KOPT-K1 (cell line): ENCODE data around the gene APBB2.

Source experiments
- H3K27ac ChIP-seq: fragments of 200-600 bp; sonication (generic); 2 replicates; pipeline ENCODE4 v1.5.1; 2016; ENCODE audit warnings: antibody characterized with exemption, mild to moderate bottlenecking, low read depth, low read length; ENCODE audit not compliant: poor library complexity, severe bottlenecking
- H3K36me3 ChIP-seq: fragments of 200-600 bp; sonication (generic); 2 replicates; pipeline ENCODE4 v1.5.1; 2017; ENCODE audit warnings: antibody characterized with exemption, mild to moderate bottlenecking, low read length, moderate library complexity; ENCODE audit not compliant: insufficient read depth
- H3K9me3 ChIP-seq: fragments of 200-600 bp; sonication (generic); 2 replicates; pipeline ENCODE4 v1.5.1; 2017; ENCODE audit warnings: antibody characterized with exemption, low read length, mild to moderate bottlenecking; ENCODE audit not compliant: insufficient read depth, poor library complexity, severe bottlenecking

The APBB2 gene

GRCh38 chr4:40990899-40991265, 223.5 kb downstream of the APBB2 start:
- no peaks in the 10 kb centered on the region for H3K9me3 ChIP-seq
- H3K27ac ChIP-seq, result no peak overlapping the region
- H3K36me3 ChIP-seq, result no peaks in the 10 kb centered on the region

DNA sequence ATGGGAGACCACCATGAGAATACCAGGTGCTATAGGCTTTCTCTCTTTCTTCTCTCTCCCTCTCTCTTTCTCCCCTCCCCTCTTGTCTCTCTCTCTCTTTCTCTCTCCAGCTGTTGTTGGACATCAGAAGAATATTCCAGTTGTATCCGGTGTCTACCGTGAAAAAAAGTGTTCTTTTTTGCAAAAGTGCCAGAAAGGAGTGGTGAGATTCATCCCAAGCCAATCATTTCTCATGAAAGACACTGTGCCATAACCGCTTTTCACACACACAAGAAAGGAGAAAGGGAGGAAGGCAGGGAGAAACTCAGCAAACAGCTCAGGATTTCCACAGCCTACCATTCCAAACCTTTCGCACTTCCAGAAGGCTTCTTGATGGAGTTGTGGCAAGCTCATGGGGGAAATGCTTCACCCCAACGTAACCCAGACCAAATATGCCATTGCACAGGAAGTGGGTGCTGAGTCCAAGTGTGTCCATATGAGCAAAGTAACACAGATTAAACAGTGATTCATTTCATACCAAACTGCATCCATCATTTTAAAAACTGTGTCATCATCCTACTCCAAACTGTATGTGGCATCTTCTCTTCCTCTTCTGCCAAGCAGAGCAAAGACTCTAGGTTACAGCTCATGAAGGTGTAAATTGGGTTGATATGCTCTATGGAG, 224.0 kb downstream of the APBB2 start:
- Histone ChIP-seq H3K9me3 (no peaks in the 10 kb centered on the region), H3K36me3 (no peaks in the 10 kb centered on the region), H3K27ac (no peak overlapping the region)

DNA sequence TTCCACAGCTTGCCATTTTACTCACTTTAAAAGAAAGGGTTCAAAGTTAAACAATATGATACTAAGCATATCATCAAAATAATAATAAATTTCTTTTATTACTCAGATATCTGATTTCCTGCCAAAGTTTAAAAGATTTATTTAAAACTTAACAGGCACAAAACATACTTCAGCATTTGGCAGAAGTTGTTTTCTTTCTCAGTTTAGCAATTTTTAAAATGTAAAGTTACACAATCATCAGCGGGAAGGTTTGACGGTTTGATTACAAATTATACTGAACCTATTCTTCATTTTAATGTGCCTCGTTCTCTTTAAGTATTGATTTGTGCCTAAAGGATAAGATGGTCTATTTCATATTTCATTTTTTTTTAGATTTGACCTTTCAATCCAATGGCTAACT, 227.2 kb downstream of the APBB2 start:
- Histone ChIP-seq H3K27ac (no peak overlapping the region), H3K9me3 (no peaks in the 10 kb centered on the region), H3K36me3 (no peaks in the 10 kb centered on the region)

- H3K9me3 ChIP-seq, result no peaks in the 10 kb centered on the region
- no peak overlapping the region for H3K27ac ChIP-seq
- H3K36me3 ChIP-seq, result no peaks in the 10 kb centered on the region
These were observed 228.0 kb downstream of the APBB2 start for GRCh38 chr4:40986375-40986774.

GRCh38 chr4:40984051-40984450, 230.3 kb downstream of the APBB2 start:
- Histone ChIP-seq H3K9me3 (peaks cover 1% of the 10 kb centered on the region), H3K27ac (no peak overlapping the region), H3K36me3 (no peaks in the 10 kb centered on the region)

GRCh38 chr4:40980318-40980883, 233.9 kb downstream of the APBB2 start:
- H3K27ac ChIP-seq, result no peak overlapping the region
- peaks cover 5% of the 10 kb centered on the region for H3K9me3 ChIP-seq
- no peaks in the 10 kb centered on the region for H3K36me3 ChIP-seq

DNA sequence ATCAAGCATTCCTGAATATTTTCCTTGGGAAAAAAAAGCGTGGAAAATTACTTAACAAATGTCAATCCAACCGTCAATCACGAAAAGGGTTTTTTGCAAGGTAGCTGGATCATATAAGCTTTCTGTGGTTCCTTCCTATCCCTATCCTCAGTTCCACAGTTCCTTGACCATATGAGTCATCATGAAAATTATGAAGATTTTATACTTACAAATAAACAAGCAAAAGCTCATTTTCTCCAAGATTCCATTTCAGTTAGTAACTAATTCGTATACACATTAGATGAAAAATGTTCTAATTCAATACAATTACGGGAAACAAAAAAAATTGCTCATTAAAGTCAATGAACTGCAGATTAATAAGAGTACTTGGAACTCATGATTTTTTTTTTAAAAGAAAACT, 235.8 kb downstream of the APBB2 start:
- Histone ChIP-seq H3K36me3 (no peaks in the 10 kb centered on the region), H3K27ac (no peak overlapping the region), H3K9me3 (peaks cover 5% of the 10 kb centered on the region)

DNA sequence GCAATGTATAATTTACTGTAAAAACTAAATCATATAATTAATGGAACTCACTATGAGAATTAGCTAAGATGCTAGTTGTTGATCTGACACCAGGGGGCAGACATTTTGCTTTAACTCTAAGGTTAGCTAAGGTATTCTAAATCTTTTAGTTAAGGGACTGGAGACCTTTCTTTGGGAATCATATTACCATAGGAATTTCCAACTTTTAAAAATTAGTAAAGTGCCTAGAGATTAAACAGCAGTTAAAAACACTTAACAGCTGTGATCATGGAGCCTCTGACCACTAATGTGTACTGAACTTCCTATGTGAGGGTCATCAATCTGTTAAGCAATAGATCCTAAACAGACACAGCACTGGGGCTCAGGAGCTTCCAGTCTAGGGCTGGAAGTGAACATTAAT, 238.0 kb downstream of the APBB2 start:
- H3K36me3 ChIP-seq, result no peaks in the 10 kb centered on the region
- peaks cover 5% of the 10 kb centered on the region for H3K9me3 ChIP-seq
- no peak overlapping the region for H3K27ac ChIP-seq

DNA sequence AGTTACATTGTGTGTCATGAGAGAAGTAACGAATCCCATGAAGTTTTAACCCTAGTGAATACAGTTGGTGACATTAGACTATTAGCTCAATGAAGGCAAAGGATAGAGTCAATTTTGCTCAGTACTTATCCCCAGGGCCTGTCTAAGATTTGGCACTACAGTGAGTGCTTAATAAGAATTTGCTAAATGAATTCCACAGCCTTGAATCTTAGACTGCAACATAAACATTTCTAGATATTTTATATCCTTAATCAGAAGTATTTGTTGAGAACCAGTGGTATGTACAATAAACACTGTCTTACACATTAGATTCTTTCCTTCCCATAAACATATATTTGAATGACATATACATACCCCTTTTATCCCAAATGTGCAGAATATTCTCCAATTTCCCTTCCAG, 241.6 kb downstream of the APBB2 start:
- Histone ChIP-seq H3K27ac (no peak overlapping the region), H3K36me3 (no peaks in the 10 kb centered on the region), H3K9me3 (no peaks in the 10 kb centered on the region)

- H3K36me3 ChIP-seq, result no peaks in the 10 kb centered on the region
- H3K27ac ChIP-seq, result no peak overlapping the region
- H3K9me3 ChIP-seq, result peaks cover 13% of the 10 kb centered on the region
These were observed 243.0 kb downstream of the APBB2 start for GRCh38 chr4:40971338-40971737.

GRCh38 chr4:40969501-40969900, 244.8 kb downstream of the APBB2 start:
- H3K36me3 ChIP-seq, result no peaks in the 10 kb centered on the region
- peaks cover 19% of the 10 kb centered on the region for H3K9me3 ChIP-seq

DNA sequence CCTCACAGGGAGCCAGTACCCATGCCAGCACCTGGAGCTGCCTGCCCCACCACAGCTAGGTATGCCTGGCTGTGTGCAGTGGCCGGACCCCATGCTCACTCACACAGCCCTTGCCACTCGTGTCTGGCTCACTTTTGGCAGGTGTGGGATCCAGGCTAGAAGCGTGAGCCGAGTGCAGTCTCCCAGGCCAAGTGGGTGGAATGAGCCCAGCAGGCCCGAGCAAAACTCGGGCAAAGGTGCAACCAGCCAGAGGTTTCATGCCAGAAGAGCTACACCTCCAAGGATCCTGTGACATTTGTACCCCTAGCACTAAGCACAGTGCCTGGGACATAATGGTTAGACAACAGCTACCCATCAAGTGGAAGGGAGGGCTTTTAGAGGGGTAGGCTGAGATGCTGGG, 246.8 kb downstream of the APBB2 start:
- H3K9me3 ChIP-seq, result peaks cover 19% of the 10 kb centered on the region
- no peaks in the 10 kb centered on the region for H3K36me3 ChIP-seq
- no peak overlapping the region for H3K27ac ChIP-seq

More at GRCh38 chr4:40969501-40969900, 244.8 kb downstream of the APBB2 start:
- H3K27ac ChIP-seq, result no peak overlapping the region

DNA sequence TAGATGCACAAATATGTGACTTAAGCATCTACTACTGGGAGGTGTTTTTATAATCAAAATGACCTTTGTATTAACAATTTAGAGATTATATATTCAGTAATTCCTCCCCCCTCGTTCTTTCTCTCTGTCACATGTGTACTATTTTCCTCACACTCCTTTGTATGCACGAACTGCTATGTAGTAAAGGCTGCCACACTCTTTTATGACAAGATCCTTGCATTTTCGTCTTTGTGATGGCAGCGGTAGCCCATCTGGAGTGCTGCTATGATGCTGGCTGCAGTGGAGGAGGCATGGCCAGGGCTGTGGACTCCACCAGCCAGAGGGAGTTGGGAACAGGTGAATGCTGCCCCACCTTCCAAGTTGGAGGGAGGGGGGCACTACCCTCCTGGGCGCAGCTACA, 248.3 kb downstream of the APBB2 start:
- Histone ChIP-seq H3K9me3 (peaks cover 19% of the 10 kb centered on the region), H3K27ac (no peak overlapping the region), H3K36me3 (no peaks in the 10 kb centered on the region)

DNA sequence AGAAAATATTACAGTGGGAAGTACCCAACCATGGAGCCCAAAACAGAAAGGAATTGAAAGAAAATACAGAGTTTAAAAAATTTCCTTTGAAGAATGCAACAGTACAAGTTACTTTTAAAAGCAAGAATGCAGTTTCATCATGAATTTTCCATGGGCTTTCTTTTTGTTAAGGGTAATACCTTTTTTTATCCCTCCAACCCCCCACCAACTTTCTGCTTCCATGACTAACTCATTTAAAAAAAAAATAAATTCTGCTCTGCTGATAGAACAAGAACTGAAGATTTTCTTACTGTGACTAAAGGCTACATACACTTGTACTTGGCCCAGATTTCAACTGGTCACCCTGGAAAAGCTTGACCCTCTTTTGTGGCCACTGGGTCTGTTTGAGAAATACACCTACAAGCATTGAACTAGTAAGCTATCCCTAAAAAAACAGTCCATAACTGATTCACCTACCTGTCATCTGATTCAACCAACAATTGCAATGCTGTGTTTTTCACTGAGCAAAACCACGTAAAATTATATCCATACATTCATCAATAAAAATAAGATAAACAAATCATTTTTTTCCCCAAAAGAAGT, 250.4 kb downstream of the APBB2 start:
- peaks cover 23% of the 10 kb centered on the region for H3K9me3 ChIP-seq
- H3K36me3 ChIP-seq, result no peaks in the 10 kb centered on the region
- H3K27ac ChIP-seq, result no peak overlapping the region

DNA sequence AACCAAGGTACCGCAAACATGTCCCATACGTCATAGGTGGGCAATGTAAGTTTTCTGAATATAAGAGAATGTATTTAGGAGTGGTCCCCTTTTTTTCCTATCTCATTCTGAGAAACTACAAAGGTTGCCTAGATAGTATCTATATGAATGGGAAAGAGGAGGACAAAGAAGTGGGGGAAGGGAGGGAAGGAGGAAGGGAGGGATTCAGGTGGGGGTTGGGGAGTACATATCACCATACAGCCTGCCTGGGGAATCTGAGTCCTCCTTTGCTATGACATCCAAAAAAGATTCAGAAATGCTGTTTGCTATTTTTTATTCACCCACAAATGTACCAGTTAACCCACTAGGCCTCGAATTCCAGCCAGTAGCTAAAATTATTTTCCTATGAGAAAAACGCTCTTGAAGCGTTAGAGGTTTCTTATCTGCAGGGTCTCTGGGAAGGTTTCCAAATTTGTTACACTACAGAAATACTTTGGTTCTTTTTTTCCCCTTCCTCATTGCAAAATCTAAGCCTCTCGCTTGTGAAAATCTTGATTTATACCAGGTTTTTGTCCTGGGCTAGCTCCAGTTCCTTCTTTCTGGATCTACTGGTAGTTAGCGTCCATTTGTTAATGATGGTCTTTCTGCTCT, 251.7 kb downstream of the APBB2 start:
- H3K36me3 ChIP-seq, result no peaks in the 10 kb centered on the region
- H3K27ac ChIP-seq, result no peak overlapping the region
- H3K9me3 ChIP-seq, result peaks cover 23% of the 10 kb centered on the region

DNA sequence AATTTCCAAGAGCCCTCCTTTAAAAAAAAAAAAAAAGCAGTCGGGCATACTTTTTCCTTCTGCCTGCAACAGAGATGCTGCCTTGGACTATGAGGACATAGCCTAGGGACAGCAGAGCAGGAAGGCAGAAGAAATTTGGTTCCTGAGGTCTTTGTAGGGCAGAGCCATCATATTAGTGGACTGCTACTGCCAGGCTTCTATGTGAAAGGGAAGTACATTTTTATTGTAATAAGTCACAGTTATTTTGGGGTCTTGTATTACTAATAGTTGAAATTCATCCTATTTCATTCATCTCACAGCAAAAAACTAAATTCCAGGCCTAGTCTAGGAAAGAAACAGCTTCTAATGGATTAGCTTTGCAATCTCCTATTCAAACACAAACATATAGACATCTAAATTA, 253.4 kb downstream of the APBB2 start:
- Histone ChIP-seq H3K9me3 (peaks cover 6% of the 10 kb centered on the region), H3K27ac (no peak overlapping the region), H3K36me3 (no peaks in the 10 kb centered on the region)
